B cell (primary cell): Measurements from ENCODE around the gene TMEM53. TPM values are rescaled to one million over a fixed set of nuclear protein-coding genes. Genes with fewer than 3 reads are reported as not detected.

Experiments
- ATAC-seq: fragments of 200-7000 bp; cut with Tn5 transposase; one replicate; pipeline ENCODE4 v1.10.0; 2021; ENCODE audit warnings: low read depth, mild to moderate bottlenecking, moderate number of reproducible peaks, moderate library complexity
- CTCF ChIA-PET: fragments of 350-600 bp; sonication (Branson Sonifier 250); formaldehyde crosslinking; loops from one replicate; lab custom pipeline; 2021; ENCODE audit warnings: antibody characterized with exemption, inconsistent platforms; lab: Charles Lee
- POLR2A ChIA-PET: fragments of 350-600 bp; sonication (Branson Sonifier 250); formaldehyde crosslinking; loops from one replicate; lab custom pipeline; 2021; ENCODE audit warnings: antibody characterized with exemption; lab: Charles Lee
- DNase-seq: peaks from one replicate; pipeline ENCODE4 v3.0.0; 2013
- H2AFZ ChIP-seq: 2 replicates; pipeline ENCODE4 v1.6.1; 2012; ENCODE audit warnings: mild to moderate bottlenecking, low read depth, low read length; ENCODE audit not compliant: insufficient read depth, poor library complexity, severe bottlenecking
- H3K27ac ChIP-seq, 2 donors: 1 replicate in 1 of 2; 2 replicates in 1 of 2; pipeline ENCODE4 v1.5.1; 2012 to 2013; ENCODE audit warnings: low read length in 2 of 2, mild to moderate bottlenecking in 2 of 2, moderate library complexity in 1 of 2
- H3K27me3 ChIP-seq, 4 experiments: fragments of 200-600 bp in 1 of 4; sonication (generic) in 1 of 4; replicated peaks in 1 of 4; 1 replicate in 2 of 4; 2 replicates in 2 of 4; pipeline versions ENCODE4 v1.6.1 to v1.7.0; 2013 to 2016; ENCODE audit warnings: low read length in 3 of 4, mild to moderate bottlenecking in 2 of 4, mixed read lengths in 1 of 4, moderate library complexity in 1 of 4; ENCODE audit not compliant: insufficient read depth in 4 of 4, control insufficient read depth in 3 of 4; ENCODE audit errors: control extremely low read depth in 1 of 4
- H3K36me3 ChIP-seq, 2 experiments: replicated peaks in 1 of 2; 1 replicate in 1 of 2; 2 replicates in 1 of 2; pipeline versions ENCODE4 v1.6.1 to v1.7.1; 2013; ENCODE audit warnings: low read length in 1 of 2; ENCODE audit not compliant: insufficient read depth in 2 of 2, control insufficient read depth in 1 of 2; ENCODE audit errors: control extremely low read depth in 1 of 2, extremely low read depth in 1 of 2
- H3K4me1 ChIP-seq, 2 donors: fragments of 200-600 bp in 1 of 2; sonication (generic) in 1 of 2; 1 replicate in 1 of 2; 2 replicates in 1 of 2; pipeline versions ENCODE4 v1.5.1 to v1.6.1; 2013 to 2017; ENCODE audit warnings: low read length in 2 of 2; ENCODE audit not compliant: control insufficient read depth in 2 of 2, insufficient read depth in 2 of 2
- H3K4me2 ChIP-seq: replicated peaks from 2 replicates; pipeline ENCODE3; 2012; ENCODE audit warnings: mild to moderate bottlenecking, low read depth, low read length; ENCODE audit not compliant: poor library complexity, severe bottlenecking
- H3K4me3 ChIP-seq, 5 experiments: fragments of 200-600 bp in 1 of 5; sonication (generic) in 1 of 5; 1 replicate in 3 of 5; 2 replicates in 2 of 5; pipeline versions ENCODE4 v1.5.1 to v1.7.0; 2011 to 2016; ENCODE audit warnings: low read length in 4 of 5, mild to moderate bottlenecking in 4 of 5, low read depth in 2 of 5, control low read depth in 1 of 5, moderate library complexity in 1 of 5; ENCODE audit not compliant: insufficient read depth in 1 of 5; ENCODE audit errors: control extremely low read depth in 1 of 5, extremely low read depth in 1 of 5
- H3K79me2 ChIP-seq: fragments of 200-600 bp; sonication (generic); one replicate; pipeline ENCODE4 v1.6.0; 2016; ENCODE audit warnings: low read length; ENCODE audit not compliant: control insufficient read depth, insufficient read depth
- H3K9ac ChIP-seq: fragments of 200-600 bp; sonication (generic); 2 replicates; pipeline ENCODE4 v1.6.1; 2017; ENCODE audit warnings: mild to moderate bottlenecking, low read length, moderate library complexity
- H3K9me3 ChIP-seq, 3 donors: one replicate each; pipeline versions ENCODE4 v1.6.1 to v1.7.1; 2013; ENCODE audit warnings: low read length in 2 of 3; ENCODE audit not compliant: control insufficient read depth in 2 of 3, insufficient read depth in 1 of 3; ENCODE audit errors: control extremely low read depth in 1 of 3
- H4K20me1 ChIP-seq: 2 replicates; pipeline ENCODE4 v1.6.0; 2012; ENCODE audit warnings: mild to moderate bottlenecking, low read length; ENCODE audit not compliant: insufficient read depth, control insufficient read depth, poor library complexity, severe bottlenecking
- H3K27ac Mint-ChIP-seq: one replicate; pipeline ENCODE4 v1.8.0; 2021; ENCODE audit warnings: mixed read lengths
- H3K27me3 Mint-ChIP-seq: one replicate; pipeline ENCODE4 v1.8.0; 2021; ENCODE audit warnings: mixed read lengths
- H3K4me1 Mint-ChIP-seq: one replicate; pipeline ENCODE4 v1.8.0; 2021; ENCODE audit warnings: mixed read lengths
- H3K4me3 Mint-ChIP-seq: one replicate; pipeline ENCODE4 v1.8.0; 2021; ENCODE audit warnings: mixed read lengths
- H3K9me3 Mint-ChIP-seq: one replicate; pipeline ENCODE4 v1.8.0; 2022; ENCODE audit warnings: mixed read lengths; ENCODE audit not compliant: insufficient read depth
- EZH2 ChIP-seq: IDR thresholded peaks from 2 replicates; pipeline ENCODE4 v1.6.1; 2012; ENCODE audit warnings: borderline replicate concordance, low read depth, mild to moderate bottlenecking, moderate library complexity, low read length; ENCODE audit not compliant: insufficient read depth, poor library complexity, severe bottlenecking
- WGBS: methylation state at CpG from one replicate; pipeline ENCODE4 v1.1.5; 2013; ENCODE audit warnings: missing lambda C conversion rate; ENCODE audit not compliant: insufficient coverage; 5-methylcytosine and 5-hydroxymethylcytosine counted together
- intact Hi-C: fragments of 100-400 bp; cut with micrococcal nuclease; formaldehyde crosslinking; loops from one replicate; pipeline ENCODE4 v1.10.0; 2022
- polyA plus RNA-seq: library from polyadenylated mRNA; depleted of rRNA; stranded (reverse); fragments of >200 nt; gene quantifications from 2 replicates; pipeline ENCODE4 v1.2.3, GENCODE V29; 2012
- total RNA-seq, 2 donors: library from RNA; stranded (reverse); fragments of 120-200 nt in 1 of 2; gene quantifications; 1 replicate in 1 of 2; 2 replicates in 1 of 2; pipeline versions ENCODE4 v1.2.3 to v1.2.4, GENCODE V29; 2013 to 2022
- TF ChIP-seq, protein P1 (sequence below): fragments of 200-600 bp; IDR thresholded peaks from one replicate; pipeline ENCODE4 v1.8.0; 2022; ENCODE audit warnings: antibody characterized with exemption, mild to moderate bottlenecking

Gene TMEM53
- total and polyA plus RNA-seq, 2 donors (not counting 1 experiment from before 2014, with no cell fraction given): 6.5 to 6.8 TPM

DNA sequence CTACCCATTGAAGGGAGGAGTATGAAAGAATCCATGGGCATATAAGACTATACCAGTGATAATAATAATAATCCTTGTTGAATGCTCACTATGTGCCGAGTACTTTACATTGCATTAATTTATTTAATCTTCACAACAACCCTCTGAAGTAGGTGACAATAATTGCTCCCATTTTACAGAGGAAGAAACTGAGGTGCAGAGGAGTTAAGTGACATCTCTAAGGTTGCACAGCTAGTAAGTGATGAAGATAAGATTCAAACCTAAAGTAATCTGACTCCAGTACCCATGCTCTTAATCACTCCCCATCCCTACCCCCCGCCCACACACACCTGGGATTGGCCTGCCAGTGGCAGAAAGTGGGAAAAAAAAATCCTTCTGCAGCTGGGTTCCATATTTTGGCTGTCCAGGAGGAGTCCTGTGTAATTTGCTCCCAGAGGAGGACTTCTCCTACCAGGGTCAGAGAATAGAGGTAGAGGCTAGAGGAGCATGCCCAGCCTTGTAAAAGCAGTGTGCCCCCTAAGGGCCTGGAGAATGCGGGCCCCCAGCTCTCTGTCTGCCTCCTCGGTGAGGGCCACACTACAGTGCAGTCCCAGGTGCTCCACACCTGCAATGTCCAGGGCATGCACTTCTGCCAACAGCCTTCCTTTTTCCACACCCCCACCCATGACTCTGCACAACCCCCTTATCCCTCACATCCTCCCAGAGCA lies 57.8 kb downstream of the TMEM53 start:
- no peaks in the 10 kb centered on the region for H3K27me3 ChIP-seq
- whole genome bisulfite sequencing: 93% methylated on average over 2 of the region's 4 CpGs
- no peak for DNase-seq
- ATAC-seq: no peak
- H4K20me1 ChIP-seq: no peaks in the 10 kb centered on the region
- H3K4me3 ChIP-seq: no peak overlapping the region
- H2AFZ ChIP-seq: no peak overlapping the region
- no peak for TF ChIP-seq EZH2
- TF ChIP-seq, protein P1, sequence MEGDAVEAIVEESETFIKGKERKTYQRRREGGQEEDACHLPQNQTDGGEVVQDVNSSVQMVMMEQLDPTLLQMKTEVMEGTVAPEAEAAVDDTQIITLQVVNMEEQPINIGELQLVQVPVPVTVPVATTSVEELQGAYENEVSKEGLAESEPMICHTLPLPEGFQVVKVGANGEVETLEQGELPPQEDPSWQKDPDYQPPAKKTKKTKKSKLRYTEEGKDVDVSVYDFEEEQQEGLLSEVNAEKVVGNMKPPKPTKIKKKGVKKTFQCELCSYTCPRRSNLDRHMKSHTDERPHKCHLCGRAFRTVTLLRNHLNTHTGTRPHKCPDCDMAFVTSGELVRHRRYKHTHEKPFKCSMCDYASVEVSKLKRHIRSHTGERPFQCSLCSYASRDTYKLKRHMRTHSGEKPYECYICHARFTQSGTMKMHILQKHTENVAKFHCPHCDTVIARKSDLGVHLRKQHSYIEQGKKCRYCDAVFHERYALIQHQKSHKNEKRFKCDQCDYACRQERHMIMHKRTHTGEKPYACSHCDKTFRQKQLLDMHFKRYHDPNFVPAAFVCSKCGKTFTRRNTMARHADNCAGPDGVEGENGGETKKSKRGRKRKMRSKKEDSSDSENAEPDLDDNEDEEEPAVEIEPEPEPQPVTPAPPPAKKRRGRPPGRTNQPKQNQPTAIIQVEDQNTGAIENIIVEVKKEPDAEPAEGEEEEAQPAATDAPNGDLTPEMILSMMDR: no peak
- no peak overlapping the region for H3K4me3 Mint-ChIP-seq
- H3K4me1 ChIP-seq: no peaks in the 10 kb centered on the region
- H3K27ac Mint-ChIP-seq: no peak overlapping the region
- no peaks in the 10 kb centered on the region for H3K79me2 ChIP-seq
- POLR2A ChIA-PET: no interaction called here
- H3K9ac ChIP-seq: no peak overlapping the region
- intact Hi-C loops: no loop called here
- H3K27ac ChIP-seq: no peak overlapping the region
- no peaks in the 10 kb centered on the region for H3K9me3 Mint-ChIP-seq
- no peaks in the 10 kb centered on the region for H3K4me1 Mint-ChIP-seq
- H3K36me3 ChIP-seq: no peaks in the 10 kb centered on the region
- no peak overlapping the region for H3K4me2 ChIP-seq
- CTCF ChIA-PET: interaction anchor here (1.9 to 2.5 kb wide), 2 partner anchors 21 to 36 kb away, joined by 4 to 8 read pairs; no protein-coding TSS in a partner anchor
- peaks cover 4% of the 10 kb centered on the region for H3K27me3 Mint-ChIP-seq
- H3K9me3 ChIP-seq: no peaks in the 10 kb centered on the region

DNA sequence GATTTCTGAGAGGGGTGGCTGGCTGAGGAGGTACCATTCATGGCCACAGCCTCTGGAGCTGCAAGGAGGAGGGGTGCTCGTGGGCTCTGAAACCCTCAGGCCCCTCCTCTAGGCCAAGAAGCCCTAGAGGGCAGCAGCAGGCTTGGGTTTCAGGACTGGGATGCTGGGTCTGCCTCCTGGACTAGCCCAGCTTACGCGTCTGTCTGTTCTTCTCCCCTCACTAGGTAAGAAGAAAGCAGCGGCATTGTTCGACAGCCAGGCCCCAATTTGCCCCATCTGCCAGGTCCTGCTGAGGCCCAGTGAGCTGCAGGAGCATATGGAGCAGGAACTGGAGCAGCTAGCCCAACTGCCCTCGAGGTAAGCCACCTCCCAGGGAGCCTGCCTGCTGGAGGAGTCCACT lies 60.3 kb downstream of the TMEM53 start:
- no peaks in the 10 kb centered on the region for H3K9me3 Mint-ChIP-seq
- Histone ChIP-seq H4K20me1 (no peaks in the 10 kb centered on the region), H3K9me3 (no peaks in the 10 kb centered on the region), H3K4me2 (no peak overlapping the region), H3K9ac (no peak overlapping the region), H3K4me1 (no peaks in the 10 kb centered on the region), H3K79me2 (no peaks in the 10 kb centered on the region), H3K27ac (no peak overlapping the region), H3K4me3 (no peak overlapping the region), H2AFZ (no peak overlapping the region), H3K27me3 (no peaks in the 10 kb centered on the region), H3K36me3 (no peaks in the 10 kb centered on the region)
- POLR2A ChIA-PET: no interaction called here
- H3K27me3 Mint-ChIP-seq: peaks cover 7% of the 10 kb centered on the region
- CTCF ChIA-PET: no interaction called here
- no peak for TF ChIP-seq EZH2
- TF ChIP-seq, protein P1: no peak
- H3K27ac Mint-ChIP-seq: no peak overlapping the region
- intact Hi-C loops: no loop called here
- H3K4me1 Mint-ChIP-seq: no peaks in the 10 kb centered on the region
- no peak overlapping the region for H3K4me3 Mint-ChIP-seq
- DNase-seq (no peak), ATAC-seq (no peak)
- 89% methylated on average over 6 of the region's 6 CpGs for WGBS
